SK-N-SH treated with all-trans-retinoic acid at 6 μM for 48 hours (cell line): Measurements from ENCODE around the gene MCM3.

Source experiments
- ARNTL ChIP-seq: fragments of 450-650 bp; formaldehyde crosslinking; IDR thresholded peaks from 2 replicates; pipeline ENCODE4 v1.5.0; 2020; ENCODE audit warnings: low read depth, mild to moderate bottlenecking, moderate library complexity, borderline replicate concordance
- BACH2 ChIP-seq: fragments of 250-450 bp; sonication (Bioruptor Pico); IDR thresholded peaks from 2 replicates; pipeline ENCODE4 v1.9.0; 2021; ENCODE audit warnings: mild to moderate bottlenecking, borderline replicate concordance
- CREB5 ChIP-seq: fragments of 250-450 bp; sonication (Bioruptor Pico); IDR thresholded peaks from 2 replicates; pipeline ENCODE4 v1.5.1; 2020; ENCODE audit warnings: low read depth, mild to moderate bottlenecking, moderate library complexity
- CSRNP3 ChIP-seq: fragments of 250-450 bp; sonication (Bioruptor Pico); IDR thresholded peaks from 2 replicates; pipeline ENCODE4 v1.5.1; 2021; ENCODE audit warnings: mild to moderate bottlenecking, moderate library complexity
- ESRRG ChIP-seq: fragments of 250-450 bp; sonication (Bioruptor Pico); IDR thresholded peaks from 2 replicates; pipeline ENCODE4 v1.6.1; 2021; ENCODE audit warnings: mild to moderate bottlenecking
- GLIS3 ChIP-seq: fragments of 250-450 bp; sonication (Bioruptor Pico); IDR thresholded peaks from 2 replicates; pipeline ENCODE4 v1.5.0; 2020; ENCODE audit warnings: mild to moderate bottlenecking, moderate library complexity
- OSR1 ChIP-seq: fragments of 250-450 bp; sonication (Bioruptor Pico); IDR thresholded peaks from 2 replicates; pipeline ENCODE4 v1.8.0; 2022; ENCODE audit warnings: moderate library complexity, mild to moderate bottlenecking, inconsistent platforms
- PATZ1 ChIP-seq: fragments of 250-450 bp; sonication (Bioruptor Pico); IDR thresholded peaks from 2 replicates; pipeline ENCODE4 v1.8.0; 2020; ENCODE audit warnings: mild to moderate bottlenecking, moderate library complexity, borderline replicate concordance
- POU6F1 ChIP-seq: fragments of 250-450 bp; sonication (Bioruptor Pico); IDR thresholded peaks from 2 replicates; pipeline ENCODE4 v1.8.0; 2021; ENCODE audit warnings: low read depth, mild to moderate bottlenecking, moderate library complexity, borderline replicate concordance
- RARB ChIP-seq: fragments of 250-450 bp; sonication (Bioruptor Pico); IDR thresholded peaks from 2 replicates; pipeline ENCODE4 v1.8.0; 2021; ENCODE audit warnings: mild to moderate bottlenecking, moderate library complexity
- SNAI2 ChIP-seq: fragments of 250-450 bp; sonication (Bioruptor Pico); IDR thresholded peaks from 2 replicates; pipeline ENCODE4 v1.5.0; 2020; ENCODE audit warnings: mild to moderate bottlenecking, moderate library complexity
- TOX ChIP-seq: fragments of 250-450 bp; sonication (Bioruptor Pico); IDR thresholded peaks from 2 replicates; pipeline ENCODE4 v1.8.0; 2021; ENCODE audit warnings: mild to moderate bottlenecking, moderate library complexity, borderline replicate concordance
- ZFP3 ChIP-seq: fragments of 250-450 bp; sonication (Bioruptor Pico); IDR thresholded peaks from 2 replicates; pipeline ENCODE4 v1.5.0; 2020; ENCODE audit warnings: mild to moderate bottlenecking, moderate library complexity
- ZNF8 ChIP-seq: fragments of 450-650 bp; formaldehyde crosslinking; IDR thresholded peaks from 2 replicates; pipeline ENCODE4 v1.5.0; 2020; ENCODE audit warnings: mild to moderate bottlenecking, moderate library complexity

- TF ChIP-seq RARB (CRISPR knock-in tag) = no peak
- TF ChIP-seq ZFP3 (CRISPR knock-in tag) = no peak
- no peak for TF ChIP-seq ESRRG (CRISPR knock-in tag)
- no peak for TF ChIP-seq CREB5 (CRISPR knock-in tag)
- no peak for TF ChIP-seq SNAI2 (CRISPR knock-in tag)
- no peak for TF ChIP-seq TOX (CRISPR knock-in tag)
- TF ChIP-seq ZNF8 (CRISPR knock-in tag) = no peak
- TF ChIP-seq GLIS3 (CRISPR knock-in tag) = no peak
- no peak for TF ChIP-seq POU6F1 (CRISPR knock-in tag)
- TF ChIP-seq ARNTL = no peak
- no peak for TF ChIP-seq PATZ1
- no peak for TF ChIP-seq CSRNP3 (CRISPR knock-in tag)
- TF ChIP-seq BACH2 (CRISPR knock-in tag) = no peak
- no peak for TF ChIP-seq OSR1 (CRISPR knock-in tag)
Observed at GRCh38 chr6:52284131-52284459, 447 bp downstream of the MCM3 start.
